Fibroblast of the aortic adventitia (primary cell): Measurements from ENCODE around the gene HEPACAM. TPM values are rescaled to one million over a fixed set of nuclear protein-coding genes. Genes with fewer than 3 reads are reported as not detected.

Source experiments
- DNase-seq: peaks from one replicate; pipeline ENCODE4 v3.0.0-alpha.2; 2010; ENCODE audit warnings: low read depth
- H3K4me3 ChIP-seq: 2 replicates; pipeline ENCODE4 v1.5.1; 2011; ENCODE audit warnings: low read depth, mild to moderate bottlenecking, control low read depth, low read length, moderate library complexity
- CTCF ChIP-seq: IDR thresholded peaks from 2 replicates; pipeline ENCODE4 v1.5.1; 2011; ENCODE audit warnings: mild to moderate bottlenecking, low read length, control low read depth, inconsistent platforms; ENCODE audit not compliant: insufficient read depth
- total RNA-seq: library from RNA; depleted of rRNA; stranded (reverse); fragments of >200 nt; gene quantifications from 2 replicates; pipeline ENCODE4 v1.2.3, GENCODE V29; 2012; ENCODE audit warnings: low replicate concordance

The HEPACAM gene
- total RNA-seq, 1 donor: not detected

- peak; percentile 26 for DNase-seq
- no peak for TF ChIP-seq CTCF
- H3K4me3 ChIP-seq: no peak overlapping the region
These were observed 20.1 kb downstream of the HEPACAM start for GRCh38 chr11:124915541-124916369.

GRCh38 chr11:124902616-124903015 lies 33.2 kb downstream of the HEPACAM start:
- DNase-seq: no peak
- no peak overlapping the region for H3K4me3 ChIP-seq
- no peak for TF ChIP-seq CTCF

- no peak for TF ChIP-seq CTCF
- peak overlapping the region; percentile 29 for H3K4me3 ChIP-seq
- DNase-seq: peak; percentile 88
These were observed 35.4 kb downstream of the HEPACAM start for GRCh38 chr11:124900464-124900863.

- peak; percentile 36 for TF ChIP-seq CTCF
- peak; percentile 21 for DNase-seq
- H3K4me3 ChIP-seq: no peak overlapping the region
These were observed 36.3 kb downstream of the HEPACAM start for GRCh38 chr11:124899383-124900145.

GRCh38 chr11:124898711-124899110 lies 37.1 kb downstream of the HEPACAM start:
- no peak for TF ChIP-seq CTCF
- no peak overlapping the region for H3K4me3 ChIP-seq

GRCh38 chr11:124898263-124898680 lies 37.6 kb downstream of the HEPACAM start:
- peak; percentile 30 for TF ChIP-seq CTCF
- peak; percentile 96 for DNase-seq
- no peak overlapping the region for H3K4me3 ChIP-seq

More at GRCh38 chr11:124898711-124899110, 37.1 kb downstream of the HEPACAM start:
- DNase-seq: peak; percentile 90
